Transverse colon (tissue), 4 donors: ENCODE data around the gene ZNF595. TPM values are rescaled to one million over a fixed set of nuclear protein-coding genes. Genes with fewer than 3 reads are reported as not detected.
A peak's percentile ranks its signal among the peaks of the same experiment; 100 is the strongest.
"Not testable (repeated sequence)": the region's sequence is repeated elsewhere in the genome, so short reads cannot be mapped to it uniquely, and the experiment has no call there.

Experiments used
- DNase-seq: peaks from one replicate; pipeline ENCODE4 v3.0.0-alpha.2; 2019
- H3K27ac ChIP-seq, 4 donors: fragments of 200-600 bp; sonication (generic); 2 replicates each; pipeline ENCODE4 v1.5.1; 2016 to 2018; ENCODE audit warnings: inconsistent platforms in 4 of 4
- H3K27me3 ChIP-seq: fragments of 200-600 bp; sonication (generic); 2 replicates; pipeline ENCODE4 v1.5.1; 2017; ENCODE audit warnings: inconsistent platforms
- H3K36me3 ChIP-seq, 4 donors: fragments of 200-600 bp; sonication (generic); 2 replicates each; pipeline ENCODE4 v1.5.1; 2017 to 2019; ENCODE audit warnings: inconsistent platforms in 4 of 4
- H3K4me1 ChIP-seq, 4 donors: fragments of 200-600 bp; sonication (generic); 2 replicates each; pipeline ENCODE4 v1.5.1; 2017 to 2020; ENCODE audit warnings: inconsistent platforms in 4 of 4
- H3K4me3 ChIP-seq, 4 donors: fragments of 200-600 bp; sonication (generic); 1 replicate in 1 of 4; 2 replicates in 3 of 4; pipeline versions ENCODE4 v1.5.1 to v1.6.1; 2017 to 2019; ENCODE audit warnings: inconsistent platforms in 4 of 4
- H3K9me3 ChIP-seq, 2 donors: fragments of 200-600 bp; sonication (generic); 2 replicates each; pipeline ENCODE4 v1.5.1; 2017 to 2019; ENCODE audit warnings: inconsistent platforms in 2 of 2
- EP300 ChIP-seq: sonication (generic); formaldehyde crosslinking; IDR thresholded peaks from one replicate; pipeline ENCODE4 v1.6.1; 2017; ENCODE audit warnings: antibody characterized with exemption, low read depth
- POLR2A ChIP-seq: fragments of 450-650 bp; IDR thresholded peaks from one replicate; pipeline ENCODE4 v1.6.1; 2016; ENCODE audit warnings: antibody characterized with exemption, mild to moderate bottlenecking, moderate library complexity
- POLR2AphosphoS5 ChIP-seq, 3 donors: sonication (generic); formaldehyde crosslinking; IDR thresholded peaks; one replicate each; pipeline ENCODE4 v1.6.1; 2016; ENCODE audit warnings: antibody characterized with exemption in 3 of 3
- WGBS, 2 donors: methylation state at CpG; one replicate each; pipeline ENCODE4 v1.1.5; 2018; ENCODE audit warnings: low coverage in 1 of 2; 5-methylcytosine and 5-hydroxymethylcytosine counted together
- in situ Hi-C, 4 donors: fragments of 200-750 bp; cut with MboI; loops; one replicate each; pipeline versions ENCODE4 v1.15.0 to v1.15.1; 2017; ENCODE audit warnings: low sequenced_read_pairs in 3 of 4, low pct_ligation_motif_present in 1 of 4, low pct_unique_long_range_greater_than_20kb in 1 of 4
- intact Hi-C: fragments of 100-400 bp; cut with DNase I; formaldehyde crosslinking; loops from one replicate; pipeline ENCODE4 v1.15.1; 2023; ENCODE audit warnings: low total_unique reads
- total RNA-seq, 4 donors: library from RNA; depleted of rRNA; stranded (reverse); fragments of >200 nt; gene quantifications; one replicate each; pipeline ENCODE4 v1.1.0, GENCODE V29; 2016
- TF ChIP-seq, protein P1 (sequence below), 5 experiments: fragments of 200-600 bp in 3 of 5; fragments of 450-650 bp in 2 of 5; sonication (generic) in 3 of 5; IDR thresholded peaks; 1 replicate in 2 of 5; 2 replicates in 3 of 5; pipeline ENCODE4 v1.5.1; 2016 to 2017; ENCODE audit warnings: antibody characterized with exemption in 5 of 5, inconsistent platforms in 3 of 5, mild to moderate bottlenecking in 2 of 5, moderate library complexity in 1 of 5

Gene ZNF595
- total RNA-seq, 4 donors from 2014 or later, result 7.2 to 23.3 (median 12.6) TPM

DNA sequence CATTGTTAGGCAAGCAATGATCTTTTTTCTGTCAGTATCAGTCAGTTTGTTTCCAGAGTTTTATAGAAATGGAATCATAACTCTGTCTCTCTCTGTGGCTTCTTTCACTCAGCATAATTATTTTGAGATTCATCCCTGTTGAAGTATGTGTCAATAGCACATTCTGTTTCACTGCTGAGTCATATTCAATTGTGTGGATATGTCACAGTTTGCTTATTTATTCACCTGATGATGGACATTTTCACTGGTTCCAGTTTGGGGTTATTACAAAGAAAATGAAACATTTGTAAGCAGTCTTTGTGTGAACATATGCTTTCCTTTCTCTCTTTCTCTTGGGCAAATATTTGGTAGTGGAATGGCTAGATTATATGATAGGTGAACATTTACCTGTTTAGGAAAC lies 61.0 kb downstream of the ZNF595 start:
- Histone ChIP-seq H3K36me3 (no peaks in the 10 kb centered on the region), H3K9me3 (peaks cover 0 to 5% of the 10 kb centered on the region in 2 donors), H3K27me3 (peaks cover 13% of the 10 kb centered on the region), H3K4me1 (no peaks in the 10 kb centered on the region), H3K27ac (no peak overlapping the region), H3K4me3 (no peak overlapping the region)
- in situ Hi-C loops, result no loop called here
- TF ChIP-seq, protein P1, sequence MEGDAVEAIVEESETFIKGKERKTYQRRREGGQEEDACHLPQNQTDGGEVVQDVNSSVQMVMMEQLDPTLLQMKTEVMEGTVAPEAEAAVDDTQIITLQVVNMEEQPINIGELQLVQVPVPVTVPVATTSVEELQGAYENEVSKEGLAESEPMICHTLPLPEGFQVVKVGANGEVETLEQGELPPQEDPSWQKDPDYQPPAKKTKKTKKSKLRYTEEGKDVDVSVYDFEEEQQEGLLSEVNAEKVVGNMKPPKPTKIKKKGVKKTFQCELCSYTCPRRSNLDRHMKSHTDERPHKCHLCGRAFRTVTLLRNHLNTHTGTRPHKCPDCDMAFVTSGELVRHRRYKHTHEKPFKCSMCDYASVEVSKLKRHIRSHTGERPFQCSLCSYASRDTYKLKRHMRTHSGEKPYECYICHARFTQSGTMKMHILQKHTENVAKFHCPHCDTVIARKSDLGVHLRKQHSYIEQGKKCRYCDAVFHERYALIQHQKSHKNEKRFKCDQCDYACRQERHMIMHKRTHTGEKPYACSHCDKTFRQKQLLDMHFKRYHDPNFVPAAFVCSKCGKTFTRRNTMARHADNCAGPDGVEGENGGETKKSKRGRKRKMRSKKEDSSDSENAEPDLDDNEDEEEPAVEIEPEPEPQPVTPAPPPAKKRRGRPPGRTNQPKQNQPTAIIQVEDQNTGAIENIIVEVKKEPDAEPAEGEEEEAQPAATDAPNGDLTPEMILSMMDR (IDR thresholded peaks at IDR 0.05), result no peak
- TF ChIP-seq POLR2AphosphoS5 (IDR thresholded peaks at IDR 0.05), result no peak
- TF ChIP-seq POLR2A, result no peak
- TF ChIP-seq EP300, result no peak
- DNase-seq, result no peak
- intact Hi-C loops, result no loop called here

DNA sequence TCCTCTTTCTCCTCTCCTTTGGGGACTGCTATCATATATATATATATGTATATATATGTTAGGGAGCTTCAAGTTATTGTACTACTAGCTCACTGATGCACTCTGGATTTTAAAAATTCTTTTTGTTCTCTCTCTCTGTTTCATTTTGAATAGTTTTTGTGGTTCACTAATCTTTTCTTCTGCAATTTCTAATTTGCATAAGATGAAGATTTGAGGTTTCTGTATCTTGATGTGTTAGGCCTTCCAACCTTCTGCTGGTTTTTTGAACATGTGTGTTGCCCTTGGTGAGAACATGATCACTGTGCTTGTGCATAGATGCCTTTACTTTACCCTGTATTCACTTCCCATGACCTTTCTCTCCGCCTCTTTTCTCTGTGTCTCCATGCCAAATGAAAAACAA lies 63.4 kb downstream of the ZNF595 start:
- no peak overlapping the region for H3K27ac ChIP-seq
- no peaks in the 10 kb centered on the region for H3K36me3 ChIP-seq
- H3K9me3 ChIP-seq, result peaks cover 0 to 5% of the 10 kb centered on the region in 2 donors
- intact Hi-C loops (no loop called here), in situ Hi-C loops (no loop called here)
- WGBS, 2 donors, result 74 to 90% methylated on average over 1 of the region's 1 CpG
- no peaks in the 10 kb centered on the region for H3K27me3 ChIP-seq
- no peak overlapping the region for H3K4me3 ChIP-seq
- DNase-seq, result no peak
- no peak for TF ChIP-seq EP300
- TF ChIP-seq POLR2A, result no peak
- TF ChIP-seq, protein P1 (IDR thresholded peaks at IDR 0.05), result no peak
- TF ChIP-seq POLR2AphosphoS5 (IDR thresholded peaks at IDR 0.05), result no peak
- no peaks in the 10 kb centered on the region for H3K4me1 ChIP-seq

DNA sequence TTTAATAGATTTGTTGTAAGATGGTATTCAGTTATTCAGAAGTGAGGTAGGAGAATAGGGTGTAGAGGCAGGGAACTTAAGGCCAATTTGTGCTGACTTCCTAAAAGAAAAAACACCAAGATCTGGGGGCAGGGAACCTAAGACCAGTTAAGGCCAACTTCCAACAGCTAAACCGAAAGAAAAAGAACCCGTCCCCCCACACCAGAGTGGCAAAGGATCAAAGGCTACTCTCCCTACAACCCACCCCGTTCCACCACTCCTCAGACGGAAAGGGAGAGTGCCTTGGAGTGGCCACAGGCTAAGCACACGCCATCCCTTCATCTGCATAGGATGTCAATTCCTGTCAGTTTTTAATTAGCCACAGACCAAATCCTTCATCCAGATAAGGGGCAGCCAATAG lies 67.5 kb downstream of the ZNF595 start:
- no peak for DNase-seq
- no peak for TF ChIP-seq POLR2AphosphoS5 (IDR thresholded peaks at IDR 0.05)
- no peak for TF ChIP-seq POLR2A
- TF ChIP-seq, protein P1 (IDR thresholded peaks at IDR 0.05), result no peak
- no peak for TF ChIP-seq EP300
- Histone ChIP-seq H3K4me3 (no peak overlapping the region), H3K36me3 (no peaks in the 10 kb centered on the region), H3K9me3 (peaks cover 6 to 10% of the 10 kb centered on the region in 2 donors), H3K27me3 (no peaks in the 10 kb centered on the region), H3K27ac (no peak overlapping the region), H3K4me1 (peaks cover 1 to 6% (median 4%) of the 10 kb centered on the region in 4 donors)
- intact Hi-C loops (no loop called here), in situ Hi-C loops (no loop called here)
- 70% methylated on average over 5 of the region's 5 CpGs; no CpG with 5 or more reads in 1 of the 2 donors for WGBS, 2 donors

DNA sequence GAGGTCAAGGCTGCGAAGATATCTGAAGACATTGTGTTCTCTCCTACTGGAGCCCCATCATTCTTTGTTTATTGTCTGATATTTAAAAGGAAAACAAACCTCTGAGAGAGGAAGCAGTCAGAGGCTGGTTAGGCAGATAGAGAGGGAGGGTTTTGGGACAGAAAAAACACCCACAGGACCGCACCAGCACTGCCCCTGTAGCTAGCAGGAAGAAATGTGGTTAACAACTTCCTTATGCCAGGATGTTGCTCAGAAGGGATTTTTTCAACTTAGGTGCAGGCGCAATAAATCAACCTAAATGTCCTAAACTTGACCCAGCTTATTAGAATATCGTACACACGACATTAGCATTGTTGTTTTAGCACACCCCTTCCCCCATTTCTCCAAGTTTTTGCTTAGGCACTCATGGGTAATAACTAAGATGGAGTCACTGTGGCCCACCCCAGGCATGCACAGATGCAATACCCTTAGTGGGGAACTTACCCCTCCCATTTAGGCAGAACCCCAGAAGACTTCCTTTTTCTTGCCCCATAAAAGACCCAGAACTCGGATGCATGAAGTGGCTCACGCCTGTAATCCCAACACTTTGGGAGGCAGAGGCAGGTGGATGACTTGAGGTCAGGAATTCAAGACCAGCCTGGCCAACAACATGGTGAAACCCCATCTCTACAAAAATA lies 68.4 kb downstream of the ZNF595 start:
- TF ChIP-seq POLR2AphosphoS5 (IDR thresholded peaks at IDR 0.05) (no peak), POLR2A (no peak), EP300 (no peak)
- TF ChIP-seq, protein P1 (IDR thresholded peaks at IDR 0.05), result no peak
- Histone ChIP-seq H3K27me3 (no peaks in the 10 kb centered on the region), H3K36me3 (peaks cover 0 to 6% (median under 1%) of the 10 kb centered on the region in 4 donors), H3K9me3 (peaks cover 6 to 10% of the 10 kb centered on the region in 2 donors), H3K27ac (no peak overlapping the region), H3K4me3 (no peak overlapping the region), H3K4me1 (peaks cover 6 to 12% (median 9%) of the 10 kb centered on the region in 4 donors)
- in situ Hi-C loops (no loop called here), intact Hi-C loops (no loop called here)
- 74 to 80% methylated on average over 6 to 7 of the region's 7 CpGs for WGBS, 2 donors
- no peak for DNase-seq

DNA sequence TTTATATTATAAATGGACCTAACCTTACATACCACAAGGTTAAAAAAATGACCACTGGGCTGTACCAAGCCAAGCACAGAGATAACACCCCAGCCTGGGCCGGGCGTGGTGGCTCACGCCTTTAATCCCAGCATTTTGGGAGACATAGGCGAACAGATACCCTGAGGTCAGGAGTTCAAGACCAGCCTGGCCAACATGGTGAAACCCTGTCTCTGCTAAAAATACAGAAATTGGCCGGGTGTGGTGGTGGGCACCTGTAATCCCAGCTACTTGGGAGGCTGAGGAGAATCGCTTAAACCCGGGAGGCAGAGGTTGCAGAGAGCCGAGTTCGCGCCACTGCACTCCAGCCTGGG lies 70.8 kb downstream of the ZNF595 start:
- Histone ChIP-seq H3K9me3 (peaks cover 5 to 20% of the 10 kb centered on the region in 2 donors), H3K27ac (peak overlapping the region; percentile 86 to 95 (median 90)), H3K4me1 (peaks cover 6 to 12% (median 9%) of the 10 kb centered on the region in 4 donors), H3K4me3 (peak overlapping the region in 3 of 4 donors; percentile 52 to 84 (median 80)), H3K36me3 (peaks cover 0 to 24% (median 7%) of the 10 kb centered on the region in 4 donors)
- DNase-seq, H3K27me3 ChIP-seq, intact Hi-C loops, in situ Hi-C loops: not testable (repeated sequence)
- 33 to 49% methylated on average over 3 to 10 of the region's 10 CpGs for WGBS, 2 donors
